ENCODE data around the gene ANKRD28.
"Not testable (repeated sequence)": the region's sequence is repeated elsewhere in the genome, so short reads cannot be mapped to it uniquely, and the experiment has no call there.

The ANKRD28 gene

DNA sequence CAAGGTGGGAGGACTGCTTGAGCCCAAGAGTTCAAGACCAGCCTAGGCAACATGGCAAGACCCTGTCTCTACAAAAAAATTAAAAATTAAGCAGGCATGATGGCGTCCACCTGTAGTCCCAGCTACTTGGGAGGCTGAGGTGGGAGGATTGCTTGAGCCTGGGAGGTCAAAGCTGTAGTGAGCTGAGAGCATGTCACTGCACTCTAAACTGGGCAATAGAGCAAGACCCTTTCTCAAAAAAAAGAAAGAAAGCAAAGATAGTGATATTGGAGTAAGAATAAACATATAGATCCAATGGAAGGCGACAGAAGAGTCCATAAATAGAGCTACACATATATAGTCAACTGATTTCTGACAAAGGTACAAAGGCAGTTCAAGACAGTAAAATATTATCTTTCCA, 21.3 kb upstream of the ANKRD28 start:
- TF ChIP-seq, protein P1, sequence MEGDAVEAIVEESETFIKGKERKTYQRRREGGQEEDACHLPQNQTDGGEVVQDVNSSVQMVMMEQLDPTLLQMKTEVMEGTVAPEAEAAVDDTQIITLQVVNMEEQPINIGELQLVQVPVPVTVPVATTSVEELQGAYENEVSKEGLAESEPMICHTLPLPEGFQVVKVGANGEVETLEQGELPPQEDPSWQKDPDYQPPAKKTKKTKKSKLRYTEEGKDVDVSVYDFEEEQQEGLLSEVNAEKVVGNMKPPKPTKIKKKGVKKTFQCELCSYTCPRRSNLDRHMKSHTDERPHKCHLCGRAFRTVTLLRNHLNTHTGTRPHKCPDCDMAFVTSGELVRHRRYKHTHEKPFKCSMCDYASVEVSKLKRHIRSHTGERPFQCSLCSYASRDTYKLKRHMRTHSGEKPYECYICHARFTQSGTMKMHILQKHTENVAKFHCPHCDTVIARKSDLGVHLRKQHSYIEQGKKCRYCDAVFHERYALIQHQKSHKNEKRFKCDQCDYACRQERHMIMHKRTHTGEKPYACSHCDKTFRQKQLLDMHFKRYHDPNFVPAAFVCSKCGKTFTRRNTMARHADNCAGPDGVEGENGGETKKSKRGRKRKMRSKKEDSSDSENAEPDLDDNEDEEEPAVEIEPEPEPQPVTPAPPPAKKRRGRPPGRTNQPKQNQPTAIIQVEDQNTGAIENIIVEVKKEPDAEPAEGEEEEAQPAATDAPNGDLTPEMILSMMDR (IDR thresholded peaks at IDR 0.05; ENCODE audit: low read length) = no peak
- no peak for TF ChIP-seq EZH2 (IDR thresholded peaks at IDR 0.05; ENCODE audit: borderline replicate concordance, low read length)
- H4K20me1 ChIP-seq (ENCODE audit: insufficient read depth, low read length) = 0 out of 2 replicates have a peak, but pooled peaks cover 2% of the 10 kb centered on the region

DNA sequence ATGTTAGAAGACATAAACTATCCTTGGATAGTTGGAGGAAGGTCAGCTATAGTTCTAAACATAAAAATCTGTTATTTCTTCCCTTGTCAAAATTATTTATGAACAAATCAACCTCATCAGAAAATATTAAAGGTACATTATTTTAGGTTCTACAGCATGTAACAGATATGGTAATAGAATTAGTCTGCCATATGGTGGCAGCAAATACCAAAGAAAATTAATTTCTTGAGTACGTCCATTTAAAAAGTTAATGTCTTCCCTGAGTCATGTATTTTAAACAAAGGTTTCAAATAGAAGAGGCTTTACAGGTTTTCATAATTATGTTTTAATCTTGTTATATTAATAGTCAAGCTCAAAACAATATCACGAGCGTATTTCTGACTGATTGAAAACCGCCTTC, 17.9 kb upstream of the ANKRD28 start:
- Histone ChIP-seq H2AFZ (ENCODE audit: low read length) (no peak overlapping the region), H3K27ac (ENCODE audit: low read depth, low read length, poor library complexity, severe bottlenecking) (no peak overlapping the region), H3K9ac (ENCODE audit: low read length) (no peak overlapping the region), H3K4me3 (ENCODE audit: low read depth, low read length, poor library complexity, severe bottlenecking) (no peak overlapping the region), H3K4me1 (ENCODE audit: insufficient read depth, low read length, severe bottlenecking) (peaks cover 40% of the 10 kb centered on the region), H3K9me3 (ENCODE audit: low read length) (no peaks in the 10 kb centered on the region), H3K9me2 (ENCODE audit: low read depth, low read length) (no peaks in the 10 kb centered on the region), H3K36me3 (ENCODE audit: insufficient read depth, low read length) (no peaks in the 10 kb centered on the region), H3F3A (ENCODE audit: insufficient read depth, low read length) (0 out of 2 replicates have a peak, but pooled peaks cover 4% of the 10 kb centered on the region), H3K79me2 (ENCODE audit: insufficient read depth, low read length) (peaks cover 60% of the 10 kb centered on the region), H3K27me3 (ENCODE audit: insufficient read depth, low read length) (no peaks in the 10 kb centered on the region), H4K20me1 (ENCODE audit: insufficient read depth, low read length) (0 out of 2 replicates have a peak, but pooled peaks cover 2% of the 10 kb centered on the region), H3K4me2 (ENCODE audit: low read length) (no peak overlapping the region)
- TF ChIP-seq, protein P1 (IDR thresholded peaks at IDR 0.05; ENCODE audit: low read length) = peak; percentile 61
- TF ChIP-seq EZH2 (IDR thresholded peaks at IDR 0.05; ENCODE audit: borderline replicate concordance, low read length) = no peak

More for the DNA sequence above, 21.3 kb upstream of the ANKRD28 start:
- peaks cover 87% of the 10 kb centered on the region for H3K79me2 ChIP-seq (ENCODE audit: insufficient read depth, low read length)
- H3K9ac ChIP-seq (ENCODE audit: low read length) = no peak overlapping the region
- H3K27ac ChIP-seq (ENCODE audit: low read depth, low read length, poor library complexity, severe bottlenecking) = no peak overlapping the region
- H3K9me2 ChIP-seq (ENCODE audit: low read depth, low read length) = no peaks in the 10 kb centered on the region
- H3K4me3 ChIP-seq (ENCODE audit: low read depth, low read length, poor library complexity, severe bottlenecking) = no peak overlapping the region
- H3K27me3 ChIP-seq (ENCODE audit: insufficient read depth, low read length) = no peaks in the 10 kb centered on the region
- no peak overlapping the region for H3K4me2 ChIP-seq (ENCODE audit: low read length)
- peaks cover 31% of the 10 kb centered on the region for H3K4me1 ChIP-seq (ENCODE audit: insufficient read depth, low read length, severe bottlenecking)
- 0 out of 2 replicates have a peak, but pooled peaks cover 4% of the 10 kb centered on the region for H3F3A ChIP-seq (ENCODE audit: insufficient read depth, low read length)
- H3K36me3 ChIP-seq (ENCODE audit: insufficient read depth, low read length) = no peaks in the 10 kb centered on the region
- H3K9me3 ChIP-seq (ENCODE audit: low read length) = no peaks in the 10 kb centered on the region
- H2AFZ ChIP-seq (ENCODE audit: low read length) = no peak overlapping the region

DNA sequence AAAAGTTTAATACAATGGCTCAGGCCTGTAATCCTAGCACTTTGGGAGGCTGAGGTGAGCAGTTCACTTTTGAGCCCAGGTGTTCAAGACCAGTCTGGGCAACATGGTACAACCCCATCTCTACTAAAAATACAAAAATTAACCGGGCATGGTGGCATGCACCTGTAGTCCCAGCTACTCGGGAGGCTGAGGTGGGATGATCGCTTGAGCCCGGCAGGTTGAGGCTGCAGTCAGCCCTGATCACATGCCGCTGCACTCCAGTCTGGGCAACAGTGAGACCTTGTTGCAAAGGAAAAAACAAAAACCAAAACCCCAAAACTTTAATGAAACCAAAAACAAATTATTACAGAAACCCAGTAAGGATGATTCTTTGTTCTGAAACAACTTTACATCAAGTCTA, 15.3 kb upstream of the ANKRD28 start:
- not testable (repeated sequence) for H3K4me2 ChIP-seq (ENCODE audit: low read length); H3K9me2 ChIP-seq (ENCODE audit: low read depth, low read length); H3K9ac ChIP-seq (ENCODE audit: low read length); H4K20me1 ChIP-seq (ENCODE audit: insufficient read depth, low read length); H3K36me3 ChIP-seq (ENCODE audit: insufficient read depth, low read length); H3K9me3 ChIP-seq (ENCODE audit: low read length); H2AFZ ChIP-seq (ENCODE audit: low read length); H3K4me3 ChIP-seq (ENCODE audit: low read depth, low read length, poor library complexity, severe bottlenecking); H3K27ac ChIP-seq (ENCODE audit: low read depth, low read length, poor library complexity, severe bottlenecking); H3F3A ChIP-seq (ENCODE audit: insufficient read depth, low read length); H3K27me3 ChIP-seq (ENCODE audit: insufficient read depth, low read length)
- peaks cover 32% of the 10 kb centered on the region for H3K4me1 ChIP-seq (ENCODE audit: insufficient read depth, low read length, severe bottlenecking)
- peaks cover 41% of the 10 kb centered on the region for H3K79me2 ChIP-seq (ENCODE audit: insufficient read depth, low read length)

DNA sequence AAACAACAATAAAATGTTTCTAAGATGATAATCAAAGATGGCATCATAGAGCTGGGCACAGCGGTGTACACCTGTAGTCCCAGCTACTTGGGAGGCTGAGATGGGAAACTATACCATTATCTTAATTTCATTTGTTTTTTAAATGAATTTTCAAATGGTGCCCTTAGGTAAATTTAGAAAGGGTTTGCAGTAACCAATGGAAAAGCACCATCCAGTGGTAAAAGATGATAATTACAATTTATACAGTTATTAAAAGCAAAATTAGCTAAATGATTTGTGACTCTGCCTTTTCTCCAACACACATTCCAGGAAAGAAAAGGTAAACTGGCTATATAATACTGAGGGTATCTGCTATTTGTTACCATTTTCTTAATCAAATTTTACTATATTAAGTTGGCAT, 14.4 kb upstream of the ANKRD28 start:
- H3K79me2 ChIP-seq (ENCODE audit: insufficient read depth, low read length) = peaks cover 40% of the 10 kb centered on the region
- no peak overlapping the region for H3K4me3 ChIP-seq (ENCODE audit: low read depth, low read length, poor library complexity, severe bottlenecking)
- H3K4me2 ChIP-seq (ENCODE audit: low read length) = no peak overlapping the region
- no peak overlapping the region for H3K9ac ChIP-seq (ENCODE audit: low read length)
- H3K9me3 ChIP-seq (ENCODE audit: low read length) = no peaks in the 10 kb centered on the region
- 0 out of 2 replicates have a peak, but pooled peaks cover 2% of the 10 kb centered on the region for H4K20me1 ChIP-seq (ENCODE audit: insufficient read depth, low read length)
- no peak overlapping the region for H3K27ac ChIP-seq (ENCODE audit: low read depth, low read length, poor library complexity, severe bottlenecking)
- 0 out of 2 replicates have a peak, but pooled peaks cover 4% of the 10 kb centered on the region for H3F3A ChIP-seq (ENCODE audit: insufficient read depth, low read length)
- no peak overlapping the region for H2AFZ ChIP-seq (ENCODE audit: low read length)
- peaks cover 23% of the 10 kb centered on the region for H3K4me1 ChIP-seq (ENCODE audit: insufficient read depth, low read length, severe bottlenecking)
- TF ChIP-seq, protein P1 (IDR thresholded peaks at IDR 0.05; ENCODE audit: low read length) = peak; percentile 48
- no peak for TF ChIP-seq EZH2 (IDR thresholded peaks at IDR 0.05; ENCODE audit: borderline replicate concordance, low read length)
- no peaks in the 10 kb centered on the region for H3K36me3 ChIP-seq (ENCODE audit: insufficient read depth, low read length)
- no peaks in the 10 kb centered on the region for H3K9me2 ChIP-seq (ENCODE audit: low read depth, low read length)
- no peaks in the 10 kb centered on the region for H3K27me3 ChIP-seq (ENCODE audit: insufficient read depth, low read length)
